ENCODE measurements around the gene GRM5.
"Not testable (repeated sequence)": the region's sequence is repeated elsewhere in the genome, so short reads cannot be mapped to it uniquely, and the experiment has no call there.

The GRM5 gene

GRCh38 chr11:89065651-89066201, at the start of gene GRM5:
Gene GRM5 (minus strand): TSS chr11:89065982. CDS start chr11:89047872, 18,110 bp downstream.
- not testable (repeated sequence) for DNase-seq (ENCODE audit: low read depth in 2 of 2)

GRCh38 chr11:89097956-89098355, 32.2 kb upstream of the GRM5 start:
- not testable (repeated sequence) for DNase-seq (ENCODE audit: low read depth in 2 of 2)

- not testable (repeated sequence) for DNase-seq (ENCODE audit: low read depth in 2 of 2)
Measured at GRCh38 chr11:89093806-89094205, 28.0 kb upstream of the GRM5 start.

GRCh38 chr11:89084951-89085350, 19.2 kb upstream of the GRM5 start:
- DNase-seq (ENCODE audit: low read depth in 2 of 2) = not testable (repeated sequence)

GRCh38 chr11:89070911-89071310, 5.1 kb upstream of the GRM5 start:
- DNase-seq (ENCODE audit: low read depth in 2 of 2) = not testable (repeated sequence)

- no peak for DNase-seq (ENCODE audit: low read depth in 2 of 2)
Measured at GRCh38 chr11:89067264-89067663, 1.5 kb upstream of the GRM5 start.

- DNase-seq (ENCODE audit: low read depth in 2 of 2) = no peak
Measured at GRCh38 chr11:89065066-89065465, 716 bp downstream of the GRM5 start.

- not testable (repeated sequence) for DNase-seq (ENCODE audit: low read depth in 2 of 2)
Measured at GRCh38 chr11:89063481-89063951, 2.3 kb downstream of the GRM5 start.

- DNase-seq (ENCODE audit: low read depth in 2 of 2) = not testable (repeated sequence)
Measured at GRCh38 chr11:89062771-89063298, 2.9 kb downstream of the GRM5 start.

GRCh38 chr11:89061839-89062238, 3.9 kb downstream of the GRM5 start:
- not testable (repeated sequence) for DNase-seq (ENCODE audit: low read depth in 2 of 2)

- DNase-seq (ENCODE audit: low read depth in 2 of 2) = not testable (repeated sequence)
Measured at GRCh38 chr11:89057406-89057805, 8.4 kb downstream of the GRM5 start.

GRCh38 chr11:89052220-89052619, 13.6 kb downstream of the GRM5 start:
- DNase-seq (ENCODE audit: low read depth in 2 of 2) = no peak

- not testable (repeated sequence) for DNase-seq (ENCODE audit: low read depth in 2 of 2)
Measured at GRCh38 chr11:89047159-89047558, 18.6 kb downstream of the GRM5 start.

- DNase-seq (ENCODE audit: low read depth in 2 of 2) = not testable (repeated sequence)
Measured at GRCh38 chr11:89043861-89044588, 21.8 kb downstream of the GRM5 start.

GRCh38 chr11:89029671-89030070, 36.1 kb downstream of the GRM5 start:
- DNase-seq (ENCODE audit: low read depth in 2 of 2) = not testable (repeated sequence)

- no peak for DNase-seq (ENCODE audit: low read depth in 2 of 2)
Measured at GRCh38 chr11:89021339-89021738, 44.4 kb downstream of the GRM5 start.

GRCh38 chr11:89019827-89020547, 45.8 kb downstream of the GRM5 start:
- not testable (repeated sequence) for DNase-seq (ENCODE audit: low read depth in 2 of 2)

- no peak for DNase-seq (ENCODE audit: low read depth in 2 of 2)
Measured at GRCh38 chr11:89016214-89016613, 49.6 kb downstream of the GRM5 start.

- no peak for DNase-seq (ENCODE audit: low read depth in 2 of 2)
Measured at GRCh38 chr11:89015614-89016013, 50.2 kb downstream of the GRM5 start.

GRCh38 chr11:89000852-89001251, 64.9 kb downstream of the GRM5 start:
- DNase-seq (ENCODE audit: low read depth in 2 of 2) = not testable (repeated sequence)

- DNase-seq (ENCODE audit: low read depth in 2 of 2) = no peak
Measured at GRCh38 chr11:88979641-88980040, 86.1 kb downstream of the GRM5 start.

GRCh38 chr11:88978992-88979391, 86.8 kb downstream of the GRM5 start:
- not testable (repeated sequence) for DNase-seq (ENCODE audit: low read depth in 2 of 2)
